Choroid plexus epithelial cell (primary cell): ENCODE results near the gene ZNF564.
"Not testable (repeated sequence)": the region's sequence is repeated elsewhere in the genome, so short reads cannot be mapped to it uniquely, and the experiment has no call there.

Experiments
- DNase-seq: peaks from one replicate; pipeline ENCODE4 v3.0.0-alpha.2; 2010; ENCODE audit warnings: low read depth
- H3K4me3 ChIP-seq: 2 replicates; pipeline ENCODE4 v1.5.1; 2011; ENCODE audit warnings: low read depth, mild to moderate bottlenecking, control low read depth, low read length, moderate library complexity
- TF ChIP-seq, protein P1 (sequence below): conservative IDR thresholded peaks from 2 replicates; pipeline ENCODE4 v1.5.1; 2011; ENCODE audit warnings: low read depth, mild to moderate bottlenecking, control low read depth, inconsistent platforms, low read length, moderate library complexity

ZNF564 gene

GRCh38 chr19:12578641-12579040 is 27.4 kb upstream of the ZNF564 start:
- DNase-seq: no peak
- TF ChIP-seq, protein P1, sequence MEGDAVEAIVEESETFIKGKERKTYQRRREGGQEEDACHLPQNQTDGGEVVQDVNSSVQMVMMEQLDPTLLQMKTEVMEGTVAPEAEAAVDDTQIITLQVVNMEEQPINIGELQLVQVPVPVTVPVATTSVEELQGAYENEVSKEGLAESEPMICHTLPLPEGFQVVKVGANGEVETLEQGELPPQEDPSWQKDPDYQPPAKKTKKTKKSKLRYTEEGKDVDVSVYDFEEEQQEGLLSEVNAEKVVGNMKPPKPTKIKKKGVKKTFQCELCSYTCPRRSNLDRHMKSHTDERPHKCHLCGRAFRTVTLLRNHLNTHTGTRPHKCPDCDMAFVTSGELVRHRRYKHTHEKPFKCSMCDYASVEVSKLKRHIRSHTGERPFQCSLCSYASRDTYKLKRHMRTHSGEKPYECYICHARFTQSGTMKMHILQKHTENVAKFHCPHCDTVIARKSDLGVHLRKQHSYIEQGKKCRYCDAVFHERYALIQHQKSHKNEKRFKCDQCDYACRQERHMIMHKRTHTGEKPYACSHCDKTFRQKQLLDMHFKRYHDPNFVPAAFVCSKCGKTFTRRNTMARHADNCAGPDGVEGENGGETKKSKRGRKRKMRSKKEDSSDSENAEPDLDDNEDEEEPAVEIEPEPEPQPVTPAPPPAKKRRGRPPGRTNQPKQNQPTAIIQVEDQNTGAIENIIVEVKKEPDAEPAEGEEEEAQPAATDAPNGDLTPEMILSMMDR: no peak
- no peak overlapping the region for H3K4me3 ChIP-seq

DNA sequence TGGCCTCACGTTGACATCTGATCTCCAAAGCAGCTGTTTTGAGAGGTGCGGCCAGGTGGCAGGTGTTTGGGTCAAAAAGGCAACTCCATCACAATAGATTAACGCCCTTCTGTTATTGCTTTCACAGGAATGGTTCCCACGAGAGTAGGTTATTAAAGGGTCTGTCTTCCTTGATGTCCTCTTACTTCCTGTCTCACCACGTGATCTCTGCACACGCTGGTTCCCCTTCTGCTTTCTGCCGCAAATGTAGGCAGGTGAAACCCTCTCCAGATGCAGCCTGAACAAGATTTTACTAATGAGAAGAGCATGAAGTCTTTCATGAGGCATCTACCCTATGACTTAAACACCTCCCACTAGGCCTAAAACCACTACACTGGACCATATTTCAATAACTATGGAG is 22.8 kb upstream of the ZNF564 start:
- no peak for DNase-seq
- TF ChIP-seq, protein P1: no peak
- no peak overlapping the region for H3K4me3 ChIP-seq

DNA sequence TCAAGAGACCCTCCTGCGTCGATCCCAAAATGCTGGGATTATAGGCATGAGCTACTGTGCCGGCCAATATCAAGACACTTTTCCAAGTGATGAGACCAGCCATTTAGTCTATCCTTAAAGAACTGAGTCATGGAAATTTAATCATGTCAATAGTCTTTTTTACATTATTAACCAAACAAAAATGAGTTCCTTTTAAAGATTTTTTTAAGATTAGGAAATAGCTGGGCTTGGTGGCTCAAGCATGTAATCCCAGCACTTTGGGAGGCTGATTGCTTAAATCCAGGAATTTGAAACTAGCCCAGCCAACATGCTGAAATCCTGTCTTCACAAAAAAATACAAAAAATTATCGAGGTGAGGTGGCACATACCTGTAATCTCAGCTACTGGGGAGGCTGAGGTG is 16.7 kb upstream of the ZNF564 start:
- no peak overlapping the region for H3K4me3 ChIP-seq
- TF ChIP-seq, protein P1: no peak
- no peak for DNase-seq

- not testable (repeated sequence) for DNase-seq, H3K4me3 ChIP-seq
Observed at GRCh38 chr19:12566380-12566779, 15.1 kb upstream of the ZNF564 start.

GRCh38 chr19:12564016-12564664 is 12.9 kb upstream of the ZNF564 start:
- no peak overlapping the region for H3K4me3 ChIP-seq
- peak; percentile 91 for DNase-seq
- TF ChIP-seq, protein P1: peak; percentile 99

DNA sequence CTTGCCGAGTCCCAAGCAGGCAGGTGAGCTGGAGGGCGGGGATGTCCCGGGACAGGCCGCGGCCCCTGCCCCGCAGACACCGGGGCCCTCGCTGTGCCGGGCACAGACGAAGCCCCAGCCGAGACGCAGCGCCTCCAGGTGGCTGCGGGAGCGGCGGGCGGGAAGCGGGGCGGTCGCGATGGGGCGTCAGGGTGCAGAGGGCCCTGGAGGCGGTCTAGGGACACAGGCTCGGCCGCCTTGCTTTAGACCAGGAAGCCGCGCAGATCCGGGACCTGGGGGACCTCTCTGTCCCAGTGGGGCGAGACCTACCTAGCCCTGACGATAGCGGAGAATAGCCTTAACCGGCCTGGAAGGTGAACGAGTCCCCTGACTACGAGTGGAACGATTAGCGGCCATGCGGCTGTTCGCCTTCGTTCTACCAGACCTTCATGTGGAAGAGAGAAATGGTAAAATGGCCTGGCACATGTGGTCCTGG is 4.2 kb upstream of the ZNF564 start:
- DNase-seq: no peak
- H3K4me3 ChIP-seq: no peak overlapping the region
- TF ChIP-seq, protein P1: no peak

- DNase-seq: no peak
- no peak overlapping the region for H3K4me3 ChIP-seq
- TF ChIP-seq, protein P1: no peak
Observed at GRCh38 chr19:12546903-12547302, 4.4 kb downstream of the ZNF564 start.

DNA sequence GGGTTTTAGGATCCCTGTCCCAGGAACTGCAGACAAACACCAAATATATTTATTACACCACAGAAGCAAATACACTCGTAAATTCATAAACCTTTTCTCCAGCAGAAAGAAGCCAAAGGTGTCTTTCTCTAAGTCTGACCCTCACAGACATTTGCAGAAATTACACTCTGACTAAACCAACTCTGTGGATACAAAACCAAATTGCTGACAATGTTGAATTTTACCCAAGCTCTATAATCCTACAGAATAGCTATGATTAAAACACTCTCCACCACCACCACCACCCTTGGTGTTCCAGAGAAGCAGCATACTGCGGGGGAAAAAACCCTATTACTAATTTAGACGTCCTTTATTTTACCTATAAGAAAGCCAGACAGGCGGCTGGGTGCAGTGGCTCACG is 5.2 kb downstream of the ZNF564 start:
- TF ChIP-seq, protein P1: no peak
- no peak for DNase-seq
- no peak overlapping the region for H3K4me3 ChIP-seq
